ENCODE results near the gene FITM1. TPM values are rescaled to one million over a fixed set of nuclear protein-coding genes. Genes with fewer than 3 reads are reported as not detected.
A peak's percentile ranks its signal among the peaks of the same experiment; 100 is the strongest.

The FITM1 gene
- polyA plus RNA-seq, 1 donor (not counting 4 experiments of a cell fraction or from before 2014, with no cell fraction given) = not detected

DNA sequence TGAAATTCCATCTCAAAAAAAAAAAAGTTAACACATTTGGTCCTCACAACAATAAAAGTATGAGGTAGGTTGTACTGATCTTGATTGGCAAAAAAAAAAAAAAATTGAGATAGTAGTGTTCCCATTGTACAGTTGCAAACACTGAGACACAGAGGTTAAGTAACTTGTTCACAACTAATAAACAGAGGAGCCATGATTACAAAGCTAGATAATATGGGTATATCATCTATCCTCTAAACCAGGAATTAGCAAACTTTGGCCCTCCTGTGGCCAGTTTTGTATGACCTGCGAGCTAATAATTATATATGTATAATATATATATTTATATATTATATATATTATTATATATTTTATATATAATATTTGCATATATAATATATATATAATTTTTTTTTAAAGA, 3.3 kb downstream of the FITM1 start:
- Histone ChIP-seq H3K27ac (ENCODE audit: control insufficient read depth, insufficient read depth, low read length) (no peak overlapping the region), H3K9me3 (ENCODE audit: control insufficient read depth, low read depth, low read length) (no peaks in the 10 kb centered on the region), H3K9ac (ENCODE audit: control insufficient read depth, extremely low read depth, insufficient read depth, low read length) (no peak overlapping the region), H3K4me1 (ENCODE audit: control insufficient read depth, extremely low read depth, insufficient read depth, low read length) (peaks cover 22% of the 10 kb centered on the region), H3K9me1 (ENCODE audit: control insufficient read depth, extremely low read depth, insufficient read depth, low read length) (no peaks in the 10 kb centered on the region), H2AFZ (ENCODE audit: control insufficient read depth, low read length) (no peak overlapping the region), H3K79me2 (ENCODE audit: control insufficient read depth, insufficient read depth, low read length) (peaks cover 10% of the 10 kb centered on the region), H3K27me3 (ENCODE audit: control insufficient read depth, extremely low read depth, insufficient read depth, low read length) (no peaks in the 10 kb centered on the region), H3K36me3 (ENCODE audit: control insufficient read depth in 2 of 2, extremely low read depth in 1 of 2, insufficient read depth in 2 of 2, low read length in 2 of 2) (peaks cover 9 to 14% of the 10 kb centered on the region in 2 experiments), H3K4me3 (ENCODE audit: control insufficient read depth in 2 of 3, extremely low read depth in 1 of 3, insufficient read depth in 2 of 3, low read depth in 1 of 3, low read length in 3 of 3) (no peak overlapping the region), H3K4me2 (ENCODE audit: control insufficient read depth, extremely low read depth, insufficient read depth, low read depth, low read length) (no peak overlapping the region), H4K20me1 (ENCODE audit: control insufficient read depth, extremely low read depth, insufficient read depth, low read length) (no peaks in the 10 kb centered on the region)
- dilution Hi-C loops (cut with MboI; ENCODE audit: extremely low pct_ligation_motif_present, low sequenced_read_pairs) = no loop called here
- TF ChIP-seq, protein P1, sequence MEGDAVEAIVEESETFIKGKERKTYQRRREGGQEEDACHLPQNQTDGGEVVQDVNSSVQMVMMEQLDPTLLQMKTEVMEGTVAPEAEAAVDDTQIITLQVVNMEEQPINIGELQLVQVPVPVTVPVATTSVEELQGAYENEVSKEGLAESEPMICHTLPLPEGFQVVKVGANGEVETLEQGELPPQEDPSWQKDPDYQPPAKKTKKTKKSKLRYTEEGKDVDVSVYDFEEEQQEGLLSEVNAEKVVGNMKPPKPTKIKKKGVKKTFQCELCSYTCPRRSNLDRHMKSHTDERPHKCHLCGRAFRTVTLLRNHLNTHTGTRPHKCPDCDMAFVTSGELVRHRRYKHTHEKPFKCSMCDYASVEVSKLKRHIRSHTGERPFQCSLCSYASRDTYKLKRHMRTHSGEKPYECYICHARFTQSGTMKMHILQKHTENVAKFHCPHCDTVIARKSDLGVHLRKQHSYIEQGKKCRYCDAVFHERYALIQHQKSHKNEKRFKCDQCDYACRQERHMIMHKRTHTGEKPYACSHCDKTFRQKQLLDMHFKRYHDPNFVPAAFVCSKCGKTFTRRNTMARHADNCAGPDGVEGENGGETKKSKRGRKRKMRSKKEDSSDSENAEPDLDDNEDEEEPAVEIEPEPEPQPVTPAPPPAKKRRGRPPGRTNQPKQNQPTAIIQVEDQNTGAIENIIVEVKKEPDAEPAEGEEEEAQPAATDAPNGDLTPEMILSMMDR (optimal IDR thresholded peaks at IDR 0.05 in 1 of 3, IDR thresholded peaks at IDR 0.05 in 1 of 3, conservative IDR thresholded peaks at IDR 0.05 in 1 of 3; ENCODE audit: extremely low read depth in 1 of 3, insufficient read depth in 2 of 3, low read length in 3 of 3) = no peak
- TF ChIP-seq EZH2 (IDR thresholded peaks at IDR 0.05; ENCODE audit: low read length) = no peak
- DNase-seq (ENCODE audit: low read depth, low spot score) (no peak), FAIRE-seq (no peak)

DNA sequence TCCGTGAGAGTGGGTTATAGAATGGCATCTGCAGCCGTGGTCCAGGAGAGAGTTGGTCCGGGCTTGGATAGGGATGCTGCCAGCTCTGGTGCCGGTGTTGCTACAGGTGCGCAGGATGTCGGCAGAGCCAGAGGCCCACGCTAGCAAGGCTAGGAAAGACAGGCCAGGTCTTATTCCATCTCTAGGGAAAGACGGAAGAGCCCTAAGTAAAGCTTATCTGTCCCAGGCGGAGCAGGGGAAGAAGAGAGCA, 5.0 kb downstream of the FITM1 start:
- peak overlapping the region; percentile 38 for H2AFZ ChIP-seq (ENCODE audit: control insufficient read depth, low read length)
- no peaks in the 10 kb centered on the region for H3K9me3 ChIP-seq (ENCODE audit: control insufficient read depth, low read depth, low read length)
- H3K79me2 ChIP-seq (ENCODE audit: control insufficient read depth, insufficient read depth, low read length) = peaks cover 25% of the 10 kb centered on the region
- H3K27me3 ChIP-seq (ENCODE audit: control insufficient read depth, extremely low read depth, insufficient read depth, low read length) = no peaks in the 10 kb centered on the region
- peak overlapping the region; percentile 25 for H3K9ac ChIP-seq (ENCODE audit: control insufficient read depth, extremely low read depth, insufficient read depth, low read length)
- peak overlapping the region; percentile 68 for H3K4me2 ChIP-seq (ENCODE audit: control insufficient read depth, extremely low read depth, insufficient read depth, low read depth, low read length)
- peaks cover 12 to 21% of the 10 kb centered on the region in 2 experiments for H3K36me3 ChIP-seq (ENCODE audit: control insufficient read depth in 2 of 2, extremely low read depth in 1 of 2, insufficient read depth in 2 of 2, low read length in 2 of 2)
- H3K4me1 ChIP-seq (ENCODE audit: control insufficient read depth, extremely low read depth, insufficient read depth, low read length) = peaks cover 28% of the 10 kb centered on the region
- DNase-seq (ENCODE audit: low read depth, low spot score) (no peak), FAIRE-seq (no peak)
- dilution Hi-C loops (cut with MboI; ENCODE audit: extremely low pct_ligation_motif_present, low sequenced_read_pairs) = no loop called here
- H4K20me1 ChIP-seq (ENCODE audit: control insufficient read depth, extremely low read depth, insufficient read depth, low read length) = no peaks in the 10 kb centered on the region
- peak overlapping the region; percentile 49 to 88 (median 85) for H3K4me3 ChIP-seq (ENCODE audit: control insufficient read depth in 2 of 3, extremely low read depth in 1 of 3, insufficient read depth in 2 of 3, low read depth in 1 of 3, low read length in 3 of 3)
- H3K27ac ChIP-seq (ENCODE audit: control insufficient read depth, insufficient read depth, low read length) = no peak overlapping the region
- peaks cover 2% of the 10 kb centered on the region for H3K9me1 ChIP-seq (ENCODE audit: control insufficient read depth, extremely low read depth, insufficient read depth, low read length)
- TF ChIP-seq EZH2 (IDR thresholded peaks at IDR 0.05; ENCODE audit: low read length) = no peak
- TF ChIP-seq, protein P1 (optimal IDR thresholded peaks at IDR 0.05 in 1 of 3, IDR thresholded peaks at IDR 0.05 in 1 of 3, conservative IDR thresholded peaks at IDR 0.05 in 1 of 3; ENCODE audit: extremely low read depth in 1 of 3, insufficient read depth in 2 of 3, low read length in 3 of 3) = no peak
